GM21528 (cell line): Measurements from ENCODE around the gene RAPGEF5.

ENCODE experiments used
- ATAC-seq: cut with Tn5 transposase; IDR thresholded peaks from one replicate; pipeline ENCODE4 v1.9.1; 2021; ENCODE audit warnings: mild to moderate bottlenecking, moderate library complexity; ENCODE audit not compliant: unreplicated experiment, low FRiP score

RAPGEF5 gene

GRCh38 chr7:22319424-22320403, 37.2 kb downstream of the RAPGEF5 start:
- ATAC-seq = no peak

DNA sequence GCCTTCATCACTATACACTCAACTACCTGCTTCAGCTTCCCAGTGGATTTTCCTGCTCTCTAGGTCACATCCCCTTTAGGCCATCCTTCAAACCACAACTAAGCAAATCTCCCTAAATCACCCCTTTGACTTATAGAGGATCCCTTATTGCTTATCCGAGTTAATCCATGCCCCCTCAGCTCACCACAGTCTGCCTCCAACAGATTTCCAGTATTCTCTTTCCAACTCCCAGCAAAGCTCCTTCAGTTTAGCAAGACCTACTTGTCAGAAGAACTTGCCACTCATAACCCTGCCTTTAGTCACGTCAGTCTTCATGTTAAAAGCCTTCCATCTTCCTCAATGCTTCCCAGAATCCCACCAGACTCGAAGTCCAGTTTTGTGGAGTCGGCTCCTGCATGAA, 38.6 kb downstream of the RAPGEF5 start:
- no peak for ATAC-seq

DNA sequence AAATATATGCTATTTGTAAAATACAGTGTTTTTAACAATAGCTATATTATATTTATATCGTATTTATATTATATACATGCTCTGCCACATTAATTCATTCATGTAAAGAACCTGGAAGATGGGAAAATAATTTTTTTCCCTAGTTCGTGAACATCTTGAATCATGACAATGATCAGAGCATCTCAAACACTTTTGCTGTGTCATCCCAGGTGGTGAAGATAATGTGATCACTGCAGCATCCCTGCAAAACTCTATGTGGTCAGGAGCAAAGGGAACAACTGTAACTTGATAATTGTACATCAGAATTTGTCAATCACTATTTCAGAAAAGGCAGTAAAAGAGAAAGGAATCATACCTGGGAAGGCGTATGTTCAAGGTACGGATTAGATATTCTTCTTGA, 39.3 kb downstream of the RAPGEF5 start:
- no peak for ATAC-seq

GRCh38 chr7:22316914-22317313, 40.0 kb downstream of the RAPGEF5 start:
- ATAC-seq = no peak

GRCh38 chr7:22307816-22308215, 49.1 kb downstream of the RAPGEF5 start:
- ATAC-seq = no peak

- ATAC-seq = no peak
These were observed 51.2 kb downstream of the RAPGEF5 start for GRCh38 chr7:22305706-22306105.

GRCh38 chr7:22302951-22303423, 54.0 kb downstream of the RAPGEF5 start:
- ATAC-seq = no peak

DNA sequence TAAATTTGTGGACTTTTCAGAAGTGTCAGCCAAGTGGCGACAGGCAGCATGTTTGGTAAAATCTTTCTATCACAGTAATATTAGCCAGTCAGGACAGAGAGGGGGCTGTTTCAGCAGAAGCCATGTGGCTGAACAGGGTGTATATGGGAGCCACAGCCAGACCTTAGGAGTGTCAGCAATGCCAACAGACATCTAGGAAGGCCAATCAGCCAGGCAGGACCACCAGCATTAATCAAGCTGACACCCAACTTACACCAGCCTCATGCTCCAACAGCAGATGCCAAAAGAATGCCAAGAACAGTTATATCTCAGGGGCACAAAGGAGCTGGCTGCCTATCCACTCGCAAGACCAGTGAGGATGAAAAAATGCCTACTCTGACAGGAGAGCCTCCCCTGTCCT, 54.8 kb downstream of the RAPGEF5 start:
- no peak for ATAC-seq

- no peak for ATAC-seq
These were observed 55.2 kb downstream of the RAPGEF5 start for GRCh38 chr7:22301790-22302189.

GRCh38 chr7:22300839-22301238, 56.1 kb downstream of the RAPGEF5 start:
- no peak for ATAC-seq

DNA sequence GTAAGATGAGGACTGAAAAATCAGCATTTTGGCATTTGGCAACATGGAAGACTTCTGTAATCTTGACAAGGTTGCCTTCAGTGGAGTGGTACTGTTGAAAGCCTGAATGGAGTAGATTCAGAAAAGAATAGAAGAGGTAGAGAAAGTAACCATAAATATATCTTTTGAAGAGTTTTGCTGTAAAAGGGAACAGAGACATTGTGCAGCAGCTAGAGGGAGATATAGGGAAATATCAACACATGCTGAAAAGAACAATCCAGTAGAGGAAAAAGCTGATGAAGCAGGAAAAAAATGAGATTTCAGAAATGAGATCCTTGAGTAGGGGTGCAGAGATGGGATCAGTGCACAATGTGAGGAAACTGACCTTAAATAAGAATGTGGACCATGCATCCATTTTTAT, 60.0 kb downstream of the RAPGEF5 start:
- ATAC-seq = no peak

DNA sequence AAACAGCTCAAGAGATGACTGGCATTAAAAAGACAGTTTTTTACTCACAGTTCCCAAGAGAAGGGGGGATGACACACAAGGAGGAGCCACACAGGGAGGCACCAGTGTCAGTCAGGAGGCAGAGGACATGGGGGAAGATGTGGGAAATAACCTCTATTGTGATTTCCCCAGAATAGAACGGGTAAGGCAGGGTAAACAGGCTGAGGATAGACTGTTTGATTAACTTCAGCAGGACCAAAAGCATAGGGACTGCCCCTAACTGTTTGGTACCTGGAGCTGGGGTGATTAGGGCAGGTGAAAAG, 60.7 kb downstream of the RAPGEF5 start:
- no peak for ATAC-seq

GRCh38 chr7:22295402-22296264, 61.3 kb downstream of the RAPGEF5 start:
- ATAC-seq = no peak

DNA sequence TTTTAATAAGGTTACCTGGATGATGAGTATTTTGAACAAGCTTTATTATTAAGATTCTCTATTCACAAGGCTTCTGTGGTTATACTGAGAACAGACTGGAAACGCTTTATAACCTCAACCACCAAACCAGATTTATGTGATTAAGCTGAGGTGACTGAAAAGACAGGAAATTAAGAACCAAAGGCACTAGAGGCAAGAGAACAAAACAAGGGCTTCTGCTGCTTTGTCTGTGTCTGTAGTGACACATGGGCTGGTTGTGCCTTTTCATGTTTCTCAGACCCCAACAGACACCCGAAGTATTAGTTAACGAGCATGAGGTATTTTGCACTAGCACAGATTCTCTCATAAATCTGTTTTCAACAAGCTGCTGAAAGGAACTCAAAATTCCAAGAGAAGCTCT, 64.4 kb downstream of the RAPGEF5 start:
- no peak for ATAC-seq

GRCh38 chr7:22291977-22292376, 65.0 kb downstream of the RAPGEF5 start:
- no peak for ATAC-seq

- no peak for ATAC-seq
These were observed 68.8 kb downstream of the RAPGEF5 start for GRCh38 chr7:22288202-22288601.

- no peak for ATAC-seq
These were observed 69.5 kb downstream of the RAPGEF5 start for GRCh38 chr7:22287412-22287811.

GRCh38 chr7:22286436-22286835, 70.5 kb downstream of the RAPGEF5 start:
- ATAC-seq = no peak

GRCh38 chr7:22281481-22281880, 75.5 kb downstream of the RAPGEF5 start:
- no peak for ATAC-seq

DNA sequence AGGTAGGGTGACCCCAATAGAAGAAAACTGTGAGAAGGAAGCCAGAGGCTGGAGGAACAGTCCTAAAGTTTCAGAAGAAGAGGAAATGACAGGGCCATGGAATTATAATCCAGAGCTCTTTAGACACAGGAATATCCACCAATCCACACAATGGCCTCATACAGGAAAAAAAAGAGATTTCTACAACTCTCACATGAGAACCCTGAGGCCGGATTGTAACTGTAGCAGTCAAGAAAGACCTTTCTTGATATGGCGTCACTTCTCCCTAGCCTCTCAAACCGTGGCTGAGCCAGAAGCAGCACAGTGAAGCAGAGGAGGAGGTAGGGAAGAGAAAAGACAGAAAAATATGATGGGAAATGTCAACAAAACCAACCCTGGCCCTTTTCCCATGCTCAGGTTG, 76.9 kb downstream of the RAPGEF5 start:
- no peak for ATAC-seq

DNA sequence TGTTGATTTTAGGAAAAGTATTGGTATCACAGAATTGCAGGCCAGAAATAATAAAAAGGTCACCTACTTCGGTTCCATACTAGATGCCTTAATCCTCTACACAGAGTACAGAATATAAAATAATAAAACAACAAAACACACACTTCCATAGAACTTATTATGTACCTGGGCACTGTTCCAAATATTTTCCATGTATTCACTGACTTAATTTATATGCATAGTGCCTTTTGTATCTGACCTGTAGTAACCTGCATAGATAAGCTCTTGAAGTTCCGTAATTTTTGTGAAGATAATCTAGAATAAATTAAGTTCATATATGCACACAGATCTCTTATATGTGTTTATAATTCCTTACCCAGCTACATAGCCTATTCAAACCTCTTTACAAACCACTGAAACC, 78.3 kb downstream of the RAPGEF5 start:
- ATAC-seq = no peak
